WI38 (cell line): ENCODE measurements around the gene MRPL9.

Source experiments
- H3K4me3 ChIP-seq: 2 replicates; pipeline ENCODE4 v1.5.1; 2011; ENCODE audit warnings: low read depth, mild to moderate bottlenecking, control low read depth, low read length
- CTCF ChIP-seq: IDR thresholded peaks from 2 replicates; pipeline ENCODE4 v1.5.1; 2012; ENCODE audit warnings: low read depth, mild to moderate bottlenecking, control low read depth, low read length

The MRPL9 gene

GRCh38 chr1:151714820-151715725, 48.2 kb downstream of the MRPL9 start:
- no peak for TF ChIP-seq CTCF
- H3K4me3 ChIP-seq, result no peak overlapping the region

GRCh38 chr1:151713874-151714273, 49.4 kb downstream of the MRPL9 start:
- no peak for TF ChIP-seq CTCF
- no peak overlapping the region for H3K4me3 ChIP-seq

GRCh38 chr1:151713044-151713443, 50.3 kb downstream of the MRPL9 start:
- no peak for TF ChIP-seq CTCF
- no peak overlapping the region for H3K4me3 ChIP-seq

- H3K4me3 ChIP-seq, result no peak overlapping the region
- no peak for TF ChIP-seq CTCF
These were observed 51.3 kb downstream of the MRPL9 start for GRCh38 chr1:151711951-151712350.

- no peak overlapping the region for H3K4me3 ChIP-seq
- TF ChIP-seq CTCF, result no peak
These were observed 52.1 kb downstream of the MRPL9 start for GRCh38 chr1:151711044-151711800.

- no peak overlapping the region for H3K4me3 ChIP-seq
- TF ChIP-seq CTCF, result no peak
These were observed 53.0 kb downstream of the MRPL9 start for GRCh38 chr1:151710187-151710840.
